ENCODE data around the gene PLEKHG3.

GRCh38 chr14:64760916-64761315, 56.7 kb downstream of the PLEKHG3 start:
- TF ChIP-seq CTCF (IDR thresholded peaks at IDR 0.05; ENCODE audit: low read depth, low read length, poor library complexity, severe bottlenecking), result no peak
- no peak for TF ChIP-seq EZH2phosphoT487 (IDR thresholded peaks at IDR 0.05; ENCODE audit: borderline replicate concordance, low read length)
